ENCODE data around the gene HDDC3. TPM values are rescaled to one million over a fixed set of nuclear protein-coding genes. Genes with fewer than 3 reads are reported as not detected.

Gene HDDC3
- total RNA-seq, 1 donor from 2014 or later: 7.9 TPM

Small RNAs within 50 kb of the gene (small RNA-seq; reads per million reads assigned to genes)
- gene RF00019 (ENCODE audit: low replicate concordance): not detected

Other genes with a start within 250 kb of the HDDC3 start
- 6.3 TPM for gene BLM, start 215.2 kb downstream of the HDDC3 start, total RNA-seq
- 26.9 TPM for gene FURIN, start 64.0 kb downstream of the HDDC3 start, total RNA-seq
- gene FES, start 48.0 kb downstream of the HDDC3 start, total RNA-seq: 23.0 TPM
- gene MAN2A2, start 29.2 kb downstream of the HDDC3 start, total RNA-seq: 22.5 TPM
- gene UNC45A, start 2.7 kb upstream of the HDDC3 start, total RNA-seq: 45.0 TPM
- gene RCCD1, start 22.3 kb upstream of the HDDC3 start, total RNA-seq: 12.9 TPM
- 54.9 TPM for gene PRC1, start 62.0 kb upstream of the HDDC3 start, total RNA-seq
- gene VPS33B, start 90.0 kb upstream of the HDDC3 start, total RNA-seq: 3.1 TPM
- gene SV2B, start 167.7 kb upstream of the HDDC3 start, total RNA-seq: 1.5 TPM

All from skin of body (tissue), 2 donors.